ENCODE results near the gene EPN2. TPM values are rescaled to one million over a fixed set of nuclear protein-coding genes. Genes with fewer than 3 reads are reported as not detected.
A peak's percentile ranks its signal among the peaks of the same experiment; 100 is the strongest.

Gene EPN2
- polyA plus RNA-seq, 3 donors: 0.93 TPM; not detected in 2

DNA sequence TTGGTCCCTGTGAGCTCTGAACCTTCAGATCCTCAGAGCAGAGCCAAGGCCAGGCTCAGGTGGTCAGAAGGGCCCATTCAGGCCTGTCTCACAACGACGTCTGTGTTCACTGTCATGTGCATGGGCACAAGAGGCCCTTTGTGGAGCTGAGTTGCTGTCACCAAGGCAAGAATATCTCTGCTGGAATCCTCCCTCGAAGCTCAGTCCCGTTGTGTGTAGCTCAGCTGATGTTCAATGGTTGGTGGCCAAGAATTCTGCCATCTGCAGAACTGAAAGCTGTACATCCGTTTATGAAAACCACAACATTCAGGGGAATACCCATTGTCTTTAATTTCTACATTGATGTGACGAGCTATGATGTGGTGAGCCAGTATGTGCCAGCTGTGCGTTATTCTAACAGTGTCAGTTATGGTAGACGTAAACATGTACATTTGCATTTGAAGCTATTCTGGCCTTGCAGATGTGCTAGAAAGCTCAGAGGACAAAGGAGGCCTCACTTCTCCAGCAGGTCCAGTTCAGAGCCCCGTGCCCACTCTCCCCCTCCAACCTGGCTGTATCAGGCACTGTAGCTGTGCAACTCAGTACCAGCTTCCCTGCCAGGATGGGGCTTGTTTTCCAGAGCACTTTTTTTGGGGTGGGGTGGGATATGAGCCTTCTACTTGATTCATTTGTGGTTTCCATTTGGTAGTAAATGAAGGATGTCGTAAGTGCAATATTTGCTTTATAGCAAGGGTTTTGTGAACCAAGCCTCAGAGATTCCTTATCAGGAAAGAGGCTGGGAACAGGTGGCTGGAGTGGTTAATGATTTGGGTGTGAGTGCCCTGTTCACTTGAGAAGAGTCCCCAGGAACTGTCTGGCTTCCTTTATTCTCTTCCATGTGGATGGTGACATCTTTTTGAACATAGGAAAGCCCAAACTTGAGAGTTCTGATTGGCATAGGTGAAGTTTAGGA is 69.3 kb downstream of the EPN2 start:
- peak overlapping the region in 1 of 2 donors; percentile 85 for H3K4me3 Mint-ChIP-seq
- H2AFZ ChIP-seq (ENCODE audit: insufficient read depth, low read depth, low read length, poor library complexity, severe bottlenecking): no peak overlapping the region
- H3K27me3 Mint-ChIP-seq (ENCODE audit: low read depth in 3 of 3): peaks cover 80 to 90% (median 82%) of the 10 kb centered on the region in 3 donors
- peaks cover 54% of the 10 kb centered on the region for H3K4me1 Mint-ChIP-seq
- peaks cover 50 to 51% of the 10 kb centered on the region in 2 donors for H3K4me1 ChIP-seq (ENCODE audit: control insufficient read depth in 1 of 2, insufficient read depth in 2 of 2, low read length in 2 of 2)
- no peaks in the 10 kb centered on the region for H3K79me2 ChIP-seq (ENCODE audit: insufficient read depth, low read length)
- peak overlapping the region; percentile 10 for H3K4me2 ChIP-seq (replicated peaks; ENCODE audit: extremely low read depth, low read length, poor library complexity, severe bottlenecking)
- WGBS (ENCODE audit: insufficient coverage): 9% methylated on average over 6 of the region's 10 CpGs
- H3K36me3 ChIP-seq (replicated peaks in 1 of 2; ENCODE audit: control insufficient read depth in 1 of 2, insufficient read depth in 2 of 2, low read length in 2 of 2): no peaks in the 10 kb centered on the region
- H3K4me3 ChIP-seq (replicated peaks in 1 of 3; ENCODE audit: low read depth in 2 of 3, low read length in 3 of 3): no peak overlapping the region
- H3K9me3 ChIP-seq (replicated peaks in 1 of 2; ENCODE audit: control insufficient read depth in 1 of 2, insufficient read depth in 1 of 2, low read length in 2 of 2): no peaks in the 10 kb centered on the region
- H4K20me1 ChIP-seq (ENCODE audit: insufficient read depth, low read length): peaks cover 24% of the 10 kb centered on the region
- intact Hi-C loops (cut with micrococcal nuclease): no loop called here
- H3K27me3 ChIP-seq (ENCODE audit: control insufficient read depth in 2 of 2, insufficient read depth in 2 of 2, low read length in 2 of 2): peaks cover 45 to 65% of the 10 kb centered on the region in 2 donors
- H3K27ac Mint-ChIP-seq: peak overlapping the region; percentile 76 to 96 (median 91)
- TF ChIP-seq, protein P1, sequence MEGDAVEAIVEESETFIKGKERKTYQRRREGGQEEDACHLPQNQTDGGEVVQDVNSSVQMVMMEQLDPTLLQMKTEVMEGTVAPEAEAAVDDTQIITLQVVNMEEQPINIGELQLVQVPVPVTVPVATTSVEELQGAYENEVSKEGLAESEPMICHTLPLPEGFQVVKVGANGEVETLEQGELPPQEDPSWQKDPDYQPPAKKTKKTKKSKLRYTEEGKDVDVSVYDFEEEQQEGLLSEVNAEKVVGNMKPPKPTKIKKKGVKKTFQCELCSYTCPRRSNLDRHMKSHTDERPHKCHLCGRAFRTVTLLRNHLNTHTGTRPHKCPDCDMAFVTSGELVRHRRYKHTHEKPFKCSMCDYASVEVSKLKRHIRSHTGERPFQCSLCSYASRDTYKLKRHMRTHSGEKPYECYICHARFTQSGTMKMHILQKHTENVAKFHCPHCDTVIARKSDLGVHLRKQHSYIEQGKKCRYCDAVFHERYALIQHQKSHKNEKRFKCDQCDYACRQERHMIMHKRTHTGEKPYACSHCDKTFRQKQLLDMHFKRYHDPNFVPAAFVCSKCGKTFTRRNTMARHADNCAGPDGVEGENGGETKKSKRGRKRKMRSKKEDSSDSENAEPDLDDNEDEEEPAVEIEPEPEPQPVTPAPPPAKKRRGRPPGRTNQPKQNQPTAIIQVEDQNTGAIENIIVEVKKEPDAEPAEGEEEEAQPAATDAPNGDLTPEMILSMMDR (IDR thresholded peaks at IDR 0.05): no peak
- H3K36me3 Mint-ChIP-seq: peaks cover 11 to 22% of the 10 kb centered on the region in 2 donors
- H3K9me3 Mint-ChIP-seq: peaks cover 0 to 14% (median 3%) of the 10 kb centered on the region in 7 donors
- H3K9ac ChIP-seq (ENCODE audit: insufficient read depth, low read length, poor library complexity, severe bottlenecking): no peak overlapping the region
- peak; percentile 83 to 89 (median 88) for DNase-seq
- peak overlapping the region; percentile 17 to 39 for H3K27ac ChIP-seq (ENCODE audit: low read depth in 1 of 2, low read length in 2 of 2)

DNA sequence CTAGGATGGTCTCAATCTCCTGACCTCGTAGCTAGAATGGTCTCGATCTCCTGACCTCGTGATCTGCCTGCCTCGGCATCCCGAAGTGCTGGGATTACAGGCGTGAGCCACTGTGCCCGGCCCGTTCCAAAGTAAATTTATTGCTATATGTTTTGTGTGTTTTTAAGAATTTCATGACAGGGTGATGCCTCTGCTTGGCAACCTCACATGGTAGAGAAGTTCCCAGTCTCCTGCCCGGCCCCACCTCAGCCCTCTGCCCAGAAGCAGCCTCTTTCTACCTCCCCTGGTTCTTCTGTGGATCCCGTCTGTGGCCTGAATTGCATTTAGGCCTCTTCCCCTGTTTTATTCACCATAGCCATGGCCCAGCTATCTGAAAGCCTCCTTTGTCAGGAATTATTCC is 70.4 kb downstream of the EPN2 start:
- Histone ChIP-seq H2AFZ (ENCODE audit: insufficient read depth, low read depth, low read length, poor library complexity, severe bottlenecking) (no peak overlapping the region), H3K36me3 (replicated peaks in 1 of 2; ENCODE audit: control insufficient read depth in 1 of 2, insufficient read depth in 2 of 2, low read length in 2 of 2) (no peaks in the 10 kb centered on the region), H3K4me2 (replicated peaks; ENCODE audit: extremely low read depth, low read length, poor library complexity, severe bottlenecking) (no peak overlapping the region), H3K27me3 (ENCODE audit: control insufficient read depth in 2 of 2, insufficient read depth in 2 of 2, low read length in 2 of 2) (peaks cover 45 to 62% of the 10 kb centered on the region in 2 donors), H4K20me1 (ENCODE audit: insufficient read depth, low read length) (peaks cover 24% of the 10 kb centered on the region), H3K4me3 (replicated peaks in 1 of 3; ENCODE audit: low read depth in 2 of 3, low read length in 3 of 3) (no peak overlapping the region), H3K27ac (ENCODE audit: low read depth in 1 of 2, low read length in 2 of 2) (no peak overlapping the region), H3K9ac (ENCODE audit: insufficient read depth, low read length, poor library complexity, severe bottlenecking) (no peak overlapping the region), H3K4me1 (ENCODE audit: control insufficient read depth in 1 of 2, insufficient read depth in 2 of 2, low read length in 2 of 2) (peaks cover 59 to 60% of the 10 kb centered on the region in 2 donors), H3K9me3 (replicated peaks in 1 of 2; ENCODE audit: control insufficient read depth in 1 of 2, insufficient read depth in 1 of 2, low read length in 2 of 2) (no peaks in the 10 kb centered on the region), H3K79me2 (ENCODE audit: insufficient read depth, low read length) (no peaks in the 10 kb centered on the region)
- WGBS (ENCODE audit: insufficient coverage): 100% methylated on average over 4 of the region's 10 CpGs
- DNase-seq: no peak
- Mint-ChIP-seq H3K27me3 (ENCODE audit: low read depth in 3 of 3) (peaks cover 76 to 87% (median 81%) of the 10 kb centered on the region in 3 donors), H3K27ac (peak overlapping the region in 3 of 7 donors; percentile 32 to 74 (median 53)), H3K4me3 (peak overlapping the region in 1 of 2 donors; percentile 84), H3K36me3 (peaks cover 11 to 25% of the 10 kb centered on the region in 2 donors), H3K9me3 (peaks cover 0 to 19% (median 3%) of the 10 kb centered on the region in 7 donors), H3K4me1 (peaks cover 64% of the 10 kb centered on the region)
- intact Hi-C loops (cut with micrococcal nuclease): no loop called here
- TF ChIP-seq, protein P1 (IDR thresholded peaks at IDR 0.05): no peak

Measured in CD14-positive monocyte (primary cell).